Measurements from ENCODE around the gene SCN4A.
"Not testable (repeated sequence)": the region's sequence is repeated elsewhere in the genome, so short reads cannot be mapped to it uniquely, and the experiment has no call there.

The SCN4A gene

GRCh38 chr17:63984236-63984635 is 11.5 kb upstream of the SCN4A start:
- no peaks in the 10 kb centered on the region for H3K9me3 ChIP-seq (ENCODE audit: severe bottlenecking)
- DNase-seq (ENCODE audit: low spot score), result no peak
- no peak overlapping the region for H3K27ac ChIP-seq (ENCODE audit: poor library complexity, severe bottlenecking)
- H3K36me3 ChIP-seq (ENCODE audit: low read depth), result no peaks in the 10 kb centered on the region
- no peaks in the 10 kb centered on the region for H3K27me3 ChIP-seq (ENCODE audit: insufficient read depth, poor library complexity, severe bottlenecking)
- TF ChIP-seq CTCF (IDR thresholded peaks at IDR 0.05; ENCODE audit: poor library complexity, severe bottlenecking), result no peak
- H3K4me1 ChIP-seq (ENCODE audit: insufficient read depth, poor library complexity, severe bottlenecking), result peaks cover 4% of the 10 kb centered on the region
- ATAC-seq (ENCODE audit: low read depth), result no peak
- no peak overlapping the region for H3K4me3 ChIP-seq (ENCODE audit: severe bottlenecking)

GRCh38 chr17:63983320-63983719 is 10.6 kb upstream of the SCN4A start:
- no peak for DNase-seq (ENCODE audit: low spot score)
- Histone ChIP-seq H3K4me3 (ENCODE audit: severe bottlenecking) (no peak overlapping the region), H3K9me3 (ENCODE audit: severe bottlenecking) (no peaks in the 10 kb centered on the region), H3K27me3 (ENCODE audit: insufficient read depth, poor library complexity, severe bottlenecking) (no peaks in the 10 kb centered on the region), H3K36me3 (ENCODE audit: low read depth) (no peaks in the 10 kb centered on the region), H3K4me1 (ENCODE audit: insufficient read depth, poor library complexity, severe bottlenecking) (peaks cover 4% of the 10 kb centered on the region), H3K27ac (ENCODE audit: poor library complexity, severe bottlenecking) (no peak overlapping the region)
- ATAC-seq (ENCODE audit: low read depth), result no peak
- TF ChIP-seq CTCF (IDR thresholded peaks at IDR 0.05; ENCODE audit: poor library complexity, severe bottlenecking), result no peak

GRCh38 chr17:63982641-63983040 is 9.9 kb upstream of the SCN4A start:
- H3K4me3 ChIP-seq (ENCODE audit: severe bottlenecking); H3K36me3 ChIP-seq (ENCODE audit: low read depth); DNase-seq (ENCODE audit: low spot score); ATAC-seq (ENCODE audit: low read depth); H3K27me3 ChIP-seq (ENCODE audit: insufficient read depth, poor library complexity, severe bottlenecking); H3K9me3 ChIP-seq (ENCODE audit: severe bottlenecking); H3K4me1 ChIP-seq (ENCODE audit: insufficient read depth, poor library complexity, severe bottlenecking); H3K27ac ChIP-seq (ENCODE audit: poor library complexity, severe bottlenecking): not testable (repeated sequence)

GRCh38 chr17:63978272-63979200 is 5.8 kb upstream of the SCN4A start:
- DNase-seq (ENCODE audit: low spot score), result no peak

GRCh38 chr17:63976702-63977101 is 4.0 kb upstream of the SCN4A start:
- Histone ChIP-seq H3K27me3 (ENCODE audit: insufficient read depth, poor library complexity, severe bottlenecking) (no peaks in the 10 kb centered on the region), H3K36me3 (ENCODE audit: low read depth) (no peaks in the 10 kb centered on the region), H3K4me1 (ENCODE audit: insufficient read depth, poor library complexity, severe bottlenecking) (peaks cover 19% of the 10 kb centered on the region), H3K9me3 (ENCODE audit: severe bottlenecking) (no peaks in the 10 kb centered on the region), H3K4me3 (ENCODE audit: severe bottlenecking) (no peak overlapping the region), H3K27ac (ENCODE audit: poor library complexity, severe bottlenecking) (no peak overlapping the region)
- TF ChIP-seq CTCF (IDR thresholded peaks at IDR 0.05; ENCODE audit: poor library complexity, severe bottlenecking), result no peak
- DNase-seq (ENCODE audit: low spot score) (no peak), ATAC-seq (ENCODE audit: low read depth) (no peak)

More at GRCh38 chr17:63978272-63979200, 5.8 kb upstream of the SCN4A start:
- H3K36me3 ChIP-seq (ENCODE audit: low read depth), result no peaks in the 10 kb centered on the region
- H3K27ac ChIP-seq (ENCODE audit: poor library complexity, severe bottlenecking), result no peak overlapping the region
- H3K4me1 ChIP-seq (ENCODE audit: insufficient read depth, poor library complexity, severe bottlenecking), result peaks cover 17% of the 10 kb centered on the region
- H3K9me3 ChIP-seq (ENCODE audit: severe bottlenecking), result no peaks in the 10 kb centered on the region
- H3K27me3 ChIP-seq (ENCODE audit: insufficient read depth, poor library complexity, severe bottlenecking), result no peaks in the 10 kb centered on the region
- no peak overlapping the region for H3K4me3 ChIP-seq (ENCODE audit: severe bottlenecking)
- no peak for TF ChIP-seq CTCF (IDR thresholded peaks at IDR 0.05; ENCODE audit: poor library complexity, severe bottlenecking)
- ATAC-seq (ENCODE audit: low read depth), result no peak

Data from RWPE2 (cell line).